H1 (cell line): Measurements from ENCODE around the gene PROX2.

ENCODE experiments used
- CHD7 ChIP-seq: fragments of 300-600 bp; sonication (generic); IDR thresholded peaks from 2 replicates; pipeline ENCODE4 v1.7.1; 2012; ENCODE audit warnings: low read length, moderate library complexity, mild to moderate bottlenecking, inconsistent platforms; ENCODE audit not compliant: insufficient replicate concordance
- CTCF ChIP-seq, 3 experiments: IDR thresholded peaks; 1 replicate in 2 of 3; 2 replicates in 1 of 3; pipeline versions ENCODE4 v1.5.1 to v1.6.1; 2011; ENCODE audit warnings: low read length in 3 of 3, mild to moderate bottlenecking in 3 of 3, inconsistent platforms in 2 of 3, low read depth in 1 of 3, moderate library complexity in 1 of 3; ENCODE audit not compliant: insufficient read depth in 1 of 3; ENCODE audit errors: control extremely low read depth in 1 of 3
- KDM1A ChIP-seq: fragments of 200-600, 300-600 bp; sonication (generic); IDR thresholded peaks from 2 replicates; pipeline ENCODE4 v1.7.1; 2016; ENCODE audit warnings: mild to moderate bottlenecking, low read length, borderline replicate concordance
- MAFK ChIP-seq: IDR thresholded peaks from 2 replicates; pipeline ENCODE4 v1.6.1; 2012; ENCODE audit warnings: low read depth, mild to moderate bottlenecking, improper control_type of control experiment, low read length
- POLR2AphosphoS5 ChIP-seq: IDR thresholded peaks from 2 replicates; pipeline ENCODE4 v1.6.1; 2011; ENCODE audit warnings: low read depth, low read length
- RNF2 ChIP-seq: fragments of 200-900, 300-1000 bp; sonication (generic); IDR thresholded peaks from 2 replicates; pipeline ENCODE4 v1.7.1; 2016; ENCODE audit warnings: borderline replicate concordance, low read depth, mild to moderate bottlenecking, antibody characterized with exemption, low read length; ENCODE audit not compliant: poor library complexity, severe bottlenecking; ENCODE audit errors: missing control alignments
- SIN3A ChIP-seq, 2 experiments: IDR thresholded peaks in 1 of 2; conservative IDR thresholded peaks in 1 of 2; 2 replicates each; pipeline ENCODE4 v1.6.1; 2011 to 2012; ENCODE audit warnings: low read length in 2 of 2, improper control_type of control experiment in 1 of 2, low read depth in 1 of 2, mild to moderate bottlenecking in 1 of 2
- TBP ChIP-seq: IDR thresholded peaks from 2 replicates; pipeline ENCODE4 v1.6.1; 2011; ENCODE audit warnings: low read depth, low read length, improper control_type of control experiment
- TEAD4 ChIP-seq: IDR thresholded peaks from 2 replicates; pipeline ENCODE4 v1.6.1; 2012; ENCODE audit warnings: low read depth, low read length, inconsistent platforms, mixed read lengths

GRCh38 chr14:74888164-74889158 lies 12.5 kb upstream of the PROX2 start:
- no peak for TF ChIP-seq POLR2AphosphoS5
- no peak for TF ChIP-seq MAFK
- TF ChIP-seq TEAD4, result no peak
- no peak for TF ChIP-seq KDM1A
- TF ChIP-seq CTCF (IDR thresholded peaks at IDR 0.05; ENCODE audit: control extremely low read depth in 1 of 3, insufficient read depth in 1 of 3, low read depth in 1 of 3, low read length in 3 of 3), result no peak
- TF ChIP-seq CHD7, result no peak
- no peak for TF ChIP-seq RNF2
- no peak for TF ChIP-seq TBP
- TF ChIP-seq SIN3A (conservative IDR thresholded peaks at IDR 0.05 in 1 of 2, IDR thresholded peaks at IDR 0.05 in 1 of 2; ENCODE audit: low read depth in 1 of 2, low read length in 2 of 2), result no peak
